Measurements from ENCODE around the gene UIMC1.

Gene UIMC1

DNA sequence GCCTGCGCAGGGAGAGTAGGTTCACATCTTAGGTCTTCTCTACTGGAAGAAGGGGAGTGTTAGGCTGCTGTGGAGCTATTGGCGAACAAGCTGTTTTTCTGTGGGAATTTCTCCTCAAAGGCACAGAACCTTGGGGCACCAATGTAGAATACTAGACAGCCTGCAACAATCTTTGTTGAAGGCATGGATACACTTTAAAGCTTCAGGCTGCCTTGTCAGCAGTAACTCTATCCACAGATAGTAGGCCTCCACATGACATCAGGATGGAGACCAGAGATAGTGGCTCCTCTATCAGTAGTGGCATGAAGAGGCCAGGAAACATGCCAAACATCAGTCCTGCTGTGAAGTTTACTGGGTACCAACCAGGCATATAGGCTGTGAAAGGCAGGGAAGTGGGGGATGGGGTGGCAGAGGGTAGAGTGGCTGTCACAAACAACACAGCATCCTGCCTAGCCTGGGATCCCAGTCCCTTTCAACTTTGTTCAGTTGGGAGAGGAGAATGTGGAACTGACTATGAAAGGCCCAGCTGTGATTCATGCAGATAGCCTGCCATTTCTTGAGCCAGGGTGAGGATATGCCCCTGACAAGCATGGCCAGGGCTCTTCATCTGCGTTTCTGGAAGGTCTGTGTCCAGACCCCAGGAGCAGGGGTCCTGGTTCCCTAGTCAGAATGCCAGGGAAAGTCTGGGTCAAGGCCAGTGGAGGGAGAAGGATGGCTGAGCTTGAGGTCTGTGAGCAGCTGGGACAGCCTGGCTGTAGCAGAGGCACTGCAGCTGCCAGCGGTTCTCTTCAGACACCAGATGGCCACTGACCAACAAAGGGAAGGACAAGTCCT is 106.4 kb downstream of the UIMC1 start:
- no peak overlapping the region for H3K27ac ChIP-seq (ENCODE audit: extremely low read depth, low read depth, low read length)
- no peak for TF ChIP-seq ZNF558 (tag by site-specific recombination; IDR thresholded peaks at IDR 0.05)
- TF ChIP-seq ZNF670 (tag by site-specific recombination; IDR thresholded peaks at IDR 0.05; ENCODE audit: low read depth) = no peak
- TF ChIP-seq ZNF146 (tag by site-specific recombination; IDR thresholded peaks at IDR 0.05) = peak; percentile 61
- ChIA-PET POLR2A (no interaction called here), CTCF (interaction anchor here (0.7 to 2.0 kb wide), 4 partner anchors 17 to 239 kb away, joined by 3 to 6 read pairs (median 4); no protein-coding TSS in a partner anchor)
- H3K4me1 ChIP-seq (ENCODE audit: control insufficient read depth, insufficient read depth, low read length) = no peaks in the 10 kb centered on the region
- H3K9me3 ChIP-seq (ENCODE audit: control insufficient read depth, insufficient read depth, low read depth, low read length) = no peaks in the 10 kb centered on the region
- no peak overlapping the region for H3K4me3 ChIP-seq (ENCODE audit: low read depth, low read length)
- peaks cover 8 to 36% of the 10 kb centered on the region in 2 experiments; a peak in 2 of 3 replicates for H3K36me3 ChIP-seq (ENCODE audit: control insufficient read depth in 2 of 2, insufficient read depth in 1 of 2, low read length in 2 of 2)

DNA sequence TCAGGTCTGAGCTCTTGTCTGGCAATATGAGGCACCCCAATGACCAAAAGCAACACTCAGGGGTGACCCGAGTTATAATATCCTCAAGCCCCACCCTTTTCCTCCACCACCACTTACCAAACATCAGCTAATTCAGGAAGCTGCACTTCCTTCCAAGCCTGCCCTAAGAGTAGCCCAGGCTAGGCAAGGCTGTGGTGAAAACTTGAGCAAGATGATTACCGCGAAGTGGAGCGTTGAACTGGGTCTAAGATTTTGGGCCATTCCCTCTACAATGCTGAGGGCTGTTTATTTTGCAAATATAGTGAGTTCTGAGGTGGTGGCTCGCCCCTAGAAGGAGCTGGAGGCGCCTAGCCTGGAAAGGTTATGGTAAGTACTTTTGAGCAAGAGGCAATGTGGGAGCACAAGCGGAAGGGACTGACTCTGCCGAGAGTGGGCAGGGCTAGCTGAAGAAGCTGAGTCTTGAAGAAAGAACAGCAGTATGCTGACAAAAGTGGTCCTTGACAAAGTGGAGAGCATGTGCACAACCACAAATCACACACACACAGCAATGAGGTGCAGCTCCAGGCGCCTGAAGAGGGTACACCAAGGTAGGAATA is 107.2 kb downstream of the UIMC1 start, which contains the start of gene HK3:
HK3 (minus strand) TSS at position 51 of the 596 bp plus-strand sequence. CDS start 3,187 bp downstream, outside the sequence.
- CTCF ChIA-PET = interaction anchor here (1.0 to 4.7 kb wide), 3 partner anchors 44 to 238 kb away, joined by 6 to 26 read pairs (median 6); no protein-coding TSS in a partner anchor
- Histone ChIP-seq H3K4me1 (ENCODE audit: control insufficient read depth, insufficient read depth, low read length) (no peaks in the 10 kb centered on the region), H3K36me3 (ENCODE audit: control insufficient read depth in 2 of 2, insufficient read depth in 1 of 2, low read length in 2 of 2) (peaks cover 1 to 28% of the 10 kb centered on the region in 2 experiments; a peak in 2 of 3 replicates), H3K27ac (ENCODE audit: extremely low read depth, low read depth, low read length) (no peak within 1 kb of the TSS), H3K9me3 (ENCODE audit: control insufficient read depth, insufficient read depth, low read depth, low read length) (no peaks in the 10 kb centered on the region), H3K4me3 (ENCODE audit: low read depth, low read length) (no peak within 1 kb of the TSS)
- POLR2A ChIA-PET = no interaction called here
- no peak for TF ChIP-seq KLF16 (tag by site-specific recombination; IDR thresholded peaks at IDR 0.05)
- no peak for TF ChIP-seq ZNF140 (tag by site-specific recombination; IDR thresholded peaks at IDR 0.05)

DNA sequence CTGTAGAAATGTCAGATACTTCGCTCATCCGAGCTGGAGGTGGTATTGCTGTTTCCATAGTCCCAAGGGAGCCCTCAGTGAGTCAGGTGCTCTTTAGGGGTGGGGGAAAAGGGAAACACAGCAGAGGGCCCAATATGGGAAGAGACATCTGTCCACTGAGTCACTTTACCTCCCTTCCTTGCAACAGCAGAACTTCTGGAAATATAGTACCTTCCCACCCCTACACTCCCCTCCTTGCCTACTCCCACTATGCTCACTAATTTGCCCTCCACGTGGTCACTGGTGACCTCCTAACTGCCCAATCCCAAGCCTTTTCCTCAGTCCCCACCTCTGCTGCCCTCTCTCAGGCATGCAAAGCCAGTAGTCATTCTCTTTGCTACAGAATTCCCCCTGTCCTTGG is 109.3 kb downstream of the UIMC1 start:
- Histone ChIP-seq H3K4me1 (ENCODE audit: control insufficient read depth, insufficient read depth, low read length) (no peaks in the 10 kb centered on the region), H3K9me3 (ENCODE audit: control insufficient read depth, insufficient read depth, low read depth, low read length) (no peaks in the 10 kb centered on the region), H3K27ac (ENCODE audit: extremely low read depth, low read depth, low read length) (no peak overlapping the region), H3K36me3 (ENCODE audit: control insufficient read depth in 2 of 2, insufficient read depth in 1 of 2, low read length in 2 of 2) (peaks cover 0 to 7% of the 10 kb centered on the region in 2 experiments; a peak in 1 of 3 replicates), H3K4me3 (ENCODE audit: low read depth, low read length) (no peak overlapping the region)
- TF ChIP-seq ZNF266 (tag by site-specific recombination; IDR thresholded peaks at IDR 0.05; ENCODE audit: low read depth) (no peak), ZNF169 (tag by site-specific recombination; IDR thresholded peaks at IDR 0.05) (no peak), EGR2 (tag by site-specific recombination; IDR thresholded peaks at IDR 0.05; ENCODE audit: low read depth) (peak; percentile 24; the same call in 1 of the 2 replicates)
- ChIA-PET CTCF (interaction anchor here (0.6 to 4.7 kb wide), 2 partner anchors 187 to 236 kb away, joined by 3 to 26 read pairs; no protein-coding TSS in a partner anchor), POLR2A (no interaction called here)

GRCh38 chr5:176895831-176896230 is 110.7 kb downstream of the UIMC1 start:
- POLR2A ChIA-PET = no interaction called here
- H3K27ac ChIP-seq (ENCODE audit: extremely low read depth, low read depth, low read length) = no peak overlapping the region
- CTCF ChIA-PET = interaction anchor here (0.6 to 4.7 kb wide), 3 partner anchors 9 to 947 kb away, joined by 3 to 26 read pairs (median 4); no protein-coding TSS in a partner anchor
- peaks cover 0 to 2% of the 10 kb centered on the region in 2 experiments; a peak in 1 of 3 replicates for H3K36me3 ChIP-seq (ENCODE audit: control insufficient read depth in 2 of 2, insufficient read depth in 1 of 2, low read length in 2 of 2)
- H3K4me3 ChIP-seq (ENCODE audit: low read depth, low read length) = no peak overlapping the region
- H3K4me1 ChIP-seq (ENCODE audit: control insufficient read depth, insufficient read depth, low read length) = no peaks in the 10 kb centered on the region
- no peaks in the 10 kb centered on the region for H3K9me3 ChIP-seq (ENCODE audit: control insufficient read depth, insufficient read depth, low read depth, low read length)
- no peak for TF ChIP-seq ZBTB20 (tag by site-specific recombination; IDR thresholded peaks at IDR 0.05)
- TF ChIP-seq KLF8 (tag by site-specific recombination; IDR thresholded peaks at IDR 0.05) = no peak
- TF ChIP-seq GLI2 (tag by site-specific recombination; IDR thresholded peaks at IDR 0.05; ENCODE audit: borderline replicate concordance, low read depth) = no peak
- no peak for TF ChIP-seq ZNF366 (tag by site-specific recombination; conservative IDR thresholded peaks at IDR 0.05)
- no peak for TF ChIP-seq ZNF830 (tag by site-specific recombination; IDR thresholded peaks at IDR 0.05; ENCODE audit: low read depth)
- no peak for TF ChIP-seq ZNF768 (tag by site-specific recombination; IDR thresholded peaks at IDR 0.05)
- no peak for TF ChIP-seq IKZF3 (tag by site-specific recombination; IDR thresholded peaks at IDR 0.05)
- no peak for TF ChIP-seq ZNF530 (tag by site-specific recombination; IDR thresholded peaks at IDR 0.05; ENCODE audit: low read depth)
- TF ChIP-seq ZNF350 (tag by site-specific recombination; IDR thresholded peaks at IDR 0.05) = no peak
- TF ChIP-seq, protein P1, sequence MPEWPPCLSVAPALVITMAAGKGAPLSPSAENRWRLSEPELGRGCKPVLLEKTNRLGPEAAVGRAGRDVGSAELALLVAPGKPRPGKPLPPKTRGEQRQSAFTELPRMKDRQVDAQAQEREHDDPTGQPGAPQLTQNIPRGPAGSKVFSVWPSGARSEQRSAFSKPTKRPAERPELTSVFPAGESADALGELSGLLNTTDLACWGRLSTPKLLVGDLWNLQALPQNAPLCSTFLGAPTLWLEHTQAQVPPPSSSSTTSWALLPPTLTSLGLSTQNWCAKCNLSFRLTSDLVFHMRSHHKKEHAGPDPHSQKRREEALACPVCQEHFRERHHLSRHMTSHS (tag by site-specific recombination; IDR thresholded peaks at IDR 0.05) = no peak
- no peak for TF ChIP-seq ZNF544 (tag by site-specific recombination; IDR thresholded peaks at IDR 0.05)
- TF ChIP-seq ZNF416 (tag by site-specific recombination; IDR thresholded peaks at IDR 0.05) = no peak
- no peak for TF ChIP-seq ZNF560 (tag by site-specific recombination; IDR thresholded peaks at IDR 0.05; ENCODE audit: borderline replicate concordance)
- TF ChIP-seq ZNF776 (tag by site-specific recombination; IDR thresholded peaks at IDR 0.05; ENCODE audit: borderline replicate concordance) = no peak
- TF ChIP-seq ZSCAN18 (tag by site-specific recombination; IDR thresholded peaks at IDR 0.05) = no peak
- TF ChIP-seq ZNF138 (tag by site-specific recombination; IDR thresholded peaks at IDR 0.05; ENCODE audit: borderline replicate concordance) = no peak
- no peak for TF ChIP-seq KLF1 (tag by site-specific recombination; IDR thresholded peaks at IDR 0.05)
- TF ChIP-seq ZSCAN16 (tag by site-specific recombination; IDR thresholded peaks at IDR 0.05) = no peak

Data from HEK293 (cell line).